ENCODE results near the gene C6orf163. TPM values are rescaled to one million over a fixed set of nuclear protein-coding genes. Genes with fewer than 3 reads are reported as not detected.

C6orf163 gene
- total RNA-seq, 1 experiment from 2014 or later = 1.5 TPM

GRCh38 chr6:87366072-87366827, 21.6 kb downstream of the C6orf163 start (continued):
- TF ChIP-seq REST (IDR thresholded peaks at IDR 0.05; ENCODE audit: low read depth) = no peak
- no peak for TF ChIP-seq CBX3 (IDR thresholded peaks at IDR 0.05; ENCODE audit: low read depth)

DNA sequence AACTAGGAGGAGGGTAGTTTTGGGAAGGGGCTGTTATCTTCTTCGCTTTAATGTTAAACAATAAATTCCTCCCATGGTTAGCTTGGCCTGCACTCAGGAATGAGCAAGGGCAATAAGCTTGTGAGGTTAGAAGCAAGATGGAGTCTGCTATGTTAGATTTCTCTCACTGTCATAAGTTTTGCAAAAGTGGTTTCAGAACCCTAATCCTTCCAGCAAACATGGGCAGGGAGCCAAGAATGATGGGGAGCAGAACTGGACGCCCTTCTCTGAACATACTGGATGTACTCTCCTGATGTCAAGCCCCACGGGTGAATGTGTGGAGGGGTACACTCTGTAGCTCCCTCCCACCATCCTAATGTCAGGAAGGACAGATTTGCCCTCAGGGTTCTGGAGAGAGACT, 22.3 kb downstream of the C6orf163 start:
- ATAC-seq (no peak), DNase-seq (ENCODE audit: low read depth, low spot score) (no peak)
- TF ChIP-seq REST (IDR thresholded peaks at IDR 0.05; ENCODE audit: low read depth) (no peak), POLR2AphosphoS5 (IDR thresholded peaks at IDR 0.05; ENCODE audit: low read depth, low read length) (no peak), JUND (IDR thresholded peaks at IDR 0.05) (no peak), YY1 (IDR thresholded peaks at IDR 0.05; ENCODE audit: extremely low read depth, insufficient replicate concordance, low read depth, low read length) (no peak), ATF3 (IDR thresholded peaks at IDR 0.05) (no peak), EGR1 (IDR thresholded peaks at IDR 0.05; ENCODE audit: low read depth) (no peak), ZNF274 (IDR thresholded peaks at IDR 0.05; ENCODE audit: low read depth, low read length) (no peak), SIN3A (IDR thresholded peaks at IDR 0.05; ENCODE audit: low read depth) (no peak), SRF (IDR thresholded peaks at IDR 0.05; ENCODE audit: low read depth) (no peak), CBX3 (IDR thresholded peaks at IDR 0.05; ENCODE audit: low read depth) (no peak), POLR2A (IDR thresholded peaks at IDR 0.05; ENCODE audit: borderline replicate concordance, extremely low read depth, insufficient read depth, insufficient read length) (no peak), TCF7L2 (IDR thresholded peaks at IDR 0.05; ENCODE audit: borderline replicate concordance, extremely low read depth, insufficient read depth, insufficient read length) (no peak)
- H3K27me3 ChIP-seq (ENCODE audit: insufficient read depth, low read length) = no peaks in the 10 kb centered on the region
- ChIA-PET CTCF (no interaction called here), RAD21 (ENCODE audit: low non-redundant PET in 1 of 2, low total read pairs in 2 of 2, uncharacterized antibody in 2 of 2, unreplicated experiment in 2 of 2) (no interaction called here), POLR2A (no interaction called here)
- H4K20me1 ChIP-seq (ENCODE audit: insufficient read depth) = no peaks in the 10 kb centered on the region
- no TSS peak for BruUV-seq (replicated peaks)
- H3K9me3 ChIP-seq (ENCODE audit: control insufficient read depth in 1 of 2, insufficient read depth in 1 of 2, low read depth in 1 of 2, low read length in 2 of 2) = no peaks in the 10 kb centered on the region
- no peak overlapping the region for H3K27ac ChIP-seq (ENCODE audit: low read depth, low read length)
- no peaks in the 10 kb centered on the region for H3K4me1 ChIP-seq (ENCODE audit: control insufficient read depth in 1 of 2, insufficient read depth in 2 of 2, low read length in 2 of 2)
- H3K79me2 ChIP-seq (ENCODE audit: insufficient read depth, low read length) = no peaks in the 10 kb centered on the region
- intact Hi-C loops (cut with micrococcal nuclease) = no loop called here
- H3K9ac ChIP-seq (ENCODE audit: low read length) = no peak overlapping the region
- no peaks in the 10 kb centered on the region for H3K9me2 ChIP-seq (ENCODE audit: insufficient read depth)
- no peak overlapping the region for H2AFZ ChIP-seq (ENCODE audit: low read depth, low read length, poor library complexity, severe bottlenecking)
- H3K4me3 ChIP-seq (replicated peaks in 1 of 2; ENCODE audit: low read depth in 1 of 2, low read length in 2 of 2) = no peak overlapping the region
- H3K36me3 ChIP-seq (ENCODE audit: control insufficient read depth in 1 of 2, insufficient read depth in 2 of 2, low read length in 2 of 2) = no peaks in the 10 kb centered on the region
- H3K4me2 ChIP-seq (ENCODE audit: low read length) = no peak overlapping the region
